Muscle of back (tissue), 13 donors: ENCODE data around the gene NCBP2. TPM values are rescaled to one million over a fixed set of nuclear protein-coding genes. Genes with fewer than 3 reads are reported as not detected.

Experiments used
- DNase-seq, 3 donors: peaks; one replicate each; pipeline versions ENCODE4 v3.0.0 to v3.0.0-alpha.2; 2013
- long read RNA-seq, 9 donors: transcript quantifications; one replicate each; lab custom pipeline, GENCODE V29; 2026
- polyA plus RNA-seq, 10 donors: library from polyadenylated mRNA; unstranded; fragments of 120-200 nt; gene quantifications; one replicate each; pipeline ENCODE4 v1.2.1, GENCODE V29; 2013; ENCODE audit not compliant: insufficient read length in 10 of 10

Gene NCBP2
- 10 to 100 TPM; 63.1 to 95.3 (median 73.6) TPM for polyA plus RNA-seq
- long read RNA-seq, donor 1, full-length matches to known transcripts: 16 of 16 reads
- long read RNA-seq, donor 1, partial matches to known transcripts: 0 of 16 reads
- long read RNA-seq, donor 1, other reads (novel, unspliced or antisense): 0 of 16 reads
- long read RNA-seq, donor 2, full-length matches to known transcripts: 27 of 27 reads
- long read RNA-seq, donor 2, partial matches to known transcripts: 0 of 27 reads
- long read RNA-seq, donor 2, other reads (novel, unspliced or antisense): 0 of 27 reads
- long read RNA-seq, donor 3: 0 reads
- long read RNA-seq, donor 4, full-length matches to known transcripts: 15 of 15 reads
- long read RNA-seq, donor 4, partial matches to known transcripts: 0 of 15 reads
- long read RNA-seq, donor 4, other reads (novel, unspliced or antisense): 0 of 15 reads
- long read RNA-seq, donor 5, full-length matches to known transcripts: 32 of 32 reads
- long read RNA-seq, donor 5, partial matches to known transcripts: 0 of 32 reads
- long read RNA-seq, donor 5, other reads (novel, unspliced or antisense): 0 of 32 reads
- long read RNA-seq, donor 6, full-length matches to known transcripts: 29 of 29 reads
- long read RNA-seq, donor 6, partial matches to known transcripts: 0 of 29 reads
- long read RNA-seq, donor 6, other reads (novel, unspliced or antisense): 0 of 29 reads
- long read RNA-seq, donor 7, full-length matches to known transcripts: 28 of 28 reads
- long read RNA-seq, donor 7, partial matches to known transcripts: 0 of 28 reads
- long read RNA-seq, donor 7, other reads (novel, unspliced or antisense): 0 of 28 reads
- long read RNA-seq, donor 8, transcript NCBP2-201 (4 exons, 2,169 nt): major isoform, 21 of 23 reads
- long read RNA-seq, donor 8, partial matches to known transcripts: 0 of 23 reads
- long read RNA-seq, donor 8, other reads (novel, unspliced or antisense): 0 of 23 reads
- long read RNA-seq, donor 9, partial matches to known transcripts: 0 of 4 reads
- long read RNA-seq, donor 9, other reads (novel, unspliced or antisense): 0 of 4 reads

DNA sequence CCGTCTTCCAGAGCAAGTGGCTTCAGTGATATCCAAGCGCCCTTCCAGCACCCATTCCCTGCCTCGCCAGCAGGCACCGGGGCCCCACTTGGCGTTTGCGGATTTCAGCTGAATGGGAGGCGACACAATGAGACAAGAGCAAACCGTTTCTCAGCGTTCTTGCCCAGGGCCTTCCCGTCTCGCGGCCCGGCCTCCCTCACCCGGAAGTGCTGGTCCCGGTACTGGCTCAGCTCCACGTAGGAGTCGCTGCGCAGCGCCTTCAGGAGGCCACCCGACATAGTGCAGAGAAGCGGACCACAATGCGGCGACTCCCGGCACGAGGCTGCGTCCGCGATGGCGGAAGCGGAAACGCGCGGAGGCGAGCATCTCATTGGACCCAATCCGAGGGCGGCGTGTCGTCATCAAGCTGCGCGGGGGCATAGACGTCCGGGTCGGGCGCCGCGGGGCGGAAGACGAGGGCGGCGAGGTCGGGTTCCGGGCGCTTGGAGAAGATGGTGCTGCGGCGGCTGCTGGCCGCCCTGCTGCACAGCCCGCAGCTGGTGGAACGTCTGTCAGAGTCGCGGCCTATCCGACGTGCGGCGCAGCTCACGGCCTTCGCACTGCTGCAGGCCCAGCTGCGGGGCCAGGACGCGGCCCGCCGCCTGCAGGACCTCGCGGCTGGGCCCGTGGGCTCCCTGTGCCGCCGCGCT is at the start of gene NCBP2:
Gene NCBP2 (minus strand): TSS at position 303 of the 689 bp plus-strand sequence. CDS start 25 bp downstream, at position 278.
- peak; percentile 98 to 99 (median 99) for DNase-seq

DNA sequence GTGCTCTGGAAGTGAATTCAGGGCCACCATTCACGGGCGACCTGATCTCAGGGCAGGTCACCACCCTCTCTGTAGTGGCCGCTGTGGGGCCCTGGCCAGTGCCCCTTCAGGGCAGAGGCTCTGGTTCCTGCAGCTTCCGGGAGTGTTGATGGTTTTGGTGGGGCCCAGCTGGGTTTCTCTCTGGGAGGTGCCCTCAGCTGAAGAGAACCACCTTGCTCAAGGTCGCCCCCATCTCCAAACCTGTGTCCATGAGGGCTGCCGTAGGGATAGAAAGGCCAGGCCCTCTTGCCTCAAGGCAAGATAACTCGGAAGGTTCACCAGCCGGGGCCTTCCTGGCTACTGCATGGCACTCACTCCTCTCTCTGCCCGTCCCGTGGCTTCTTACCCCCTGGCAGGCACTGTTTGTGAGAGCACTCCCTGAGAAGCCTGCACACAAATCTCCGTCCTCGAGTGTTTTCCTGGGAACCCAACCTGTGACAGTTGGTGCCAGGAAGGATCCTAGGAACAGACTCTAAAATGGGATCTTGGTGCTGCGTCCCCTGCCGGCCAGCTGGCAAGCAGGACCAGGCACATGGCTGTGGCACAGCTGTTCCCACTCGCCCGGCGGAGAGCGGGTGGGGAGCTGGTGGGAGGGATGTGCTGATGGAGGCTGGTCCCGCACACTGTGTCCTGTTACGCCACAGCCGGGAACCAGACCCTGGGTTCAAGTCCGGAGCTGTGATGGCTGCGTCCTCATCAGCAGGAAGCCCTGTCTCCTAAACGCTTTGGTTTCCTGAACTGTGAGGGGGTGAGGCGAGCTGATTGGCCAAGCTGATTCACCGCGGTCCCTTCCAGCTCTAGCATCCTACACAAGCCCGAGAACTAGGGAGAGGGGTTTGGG is 49.5 kb upstream of the NCBP2 start:
- DNase-seq: no peak

DNA sequence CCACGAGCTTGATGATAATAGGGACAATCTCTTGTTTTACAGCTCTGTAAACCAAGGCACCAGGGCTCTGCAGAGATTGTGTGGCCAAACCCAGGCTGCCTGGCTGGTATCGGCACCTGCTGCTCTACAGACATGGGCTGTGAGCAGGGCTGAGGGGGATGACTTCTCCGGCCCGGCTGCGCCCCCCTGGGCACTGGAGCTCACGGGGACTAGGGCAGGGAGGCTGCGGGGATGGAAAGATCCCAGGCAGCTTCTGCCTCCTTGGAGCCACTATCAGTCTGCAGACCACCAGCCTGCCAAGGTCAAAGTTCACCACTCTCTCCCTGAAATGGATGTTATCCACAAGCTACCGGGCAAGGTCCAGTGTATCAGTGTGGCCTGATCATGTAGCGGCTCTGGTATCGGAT is 48.3 kb upstream of the NCBP2 start:
- DNase-seq: no peak

DNA sequence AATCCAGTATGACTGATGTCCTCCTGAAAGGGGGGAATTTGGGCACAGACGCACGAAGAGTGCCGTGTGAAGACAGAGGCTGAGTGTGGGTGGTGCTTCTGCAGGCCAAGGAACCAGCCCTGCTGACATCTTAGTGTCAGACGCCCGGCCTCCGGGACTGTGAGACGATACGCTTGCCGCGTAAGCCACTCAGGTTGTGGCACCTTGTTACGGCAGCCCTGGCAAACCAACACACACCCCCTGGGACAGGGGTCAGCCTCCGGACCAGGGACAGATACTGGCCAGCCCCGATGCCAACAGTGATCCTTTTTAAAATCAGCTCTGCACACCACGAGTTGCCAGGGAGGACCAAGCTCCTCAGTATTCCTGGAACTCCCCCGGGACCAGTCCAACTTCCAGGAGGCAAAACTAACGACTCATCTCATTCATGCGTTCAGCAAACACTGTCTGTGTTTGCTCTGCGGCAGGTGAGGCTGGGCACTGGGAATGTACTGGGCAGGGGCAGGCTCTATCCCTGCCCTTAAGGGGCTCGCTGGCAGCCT is 47.5 kb upstream of the NCBP2 start:
- no peak for DNase-seq

DNA sequence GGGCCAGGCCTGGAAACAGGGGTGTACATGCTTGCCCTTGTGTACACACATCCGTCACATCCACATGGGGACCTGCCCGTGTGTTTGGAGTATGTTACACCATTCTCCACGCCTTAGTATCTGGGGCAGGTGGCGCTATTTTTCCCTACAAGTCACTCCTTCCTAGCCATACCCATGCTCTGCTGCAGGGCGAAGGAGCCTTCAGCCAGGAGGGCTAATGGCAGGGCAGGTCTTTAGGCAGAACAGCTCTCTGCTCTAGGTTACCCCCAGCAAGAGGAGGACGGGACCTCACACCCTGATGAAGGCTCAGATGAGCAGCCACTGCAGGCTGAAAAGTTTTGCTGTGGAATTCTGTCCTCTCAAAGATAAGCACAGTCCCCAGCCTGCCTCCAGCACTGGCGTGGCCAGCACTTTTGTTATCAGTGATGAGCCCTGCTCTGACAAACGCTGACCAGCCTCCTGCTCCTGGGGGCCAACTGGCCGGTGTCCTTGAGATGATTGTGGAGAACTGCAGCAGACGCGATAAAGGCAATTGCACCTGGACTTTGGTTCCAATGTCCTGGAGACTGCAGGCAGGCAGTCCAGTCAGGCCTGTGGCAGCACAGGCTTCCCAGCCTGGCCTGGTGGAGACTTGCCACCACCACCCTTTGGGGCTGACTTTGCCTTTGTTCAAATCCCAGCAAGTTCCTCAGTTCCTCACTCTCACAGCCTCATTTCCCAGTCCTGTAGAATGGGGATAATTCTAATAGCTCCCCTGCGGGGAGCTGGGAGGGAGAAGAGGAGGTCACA is 46.1 kb upstream of the NCBP2 start:
- DNase-seq: no peak

DNA sequence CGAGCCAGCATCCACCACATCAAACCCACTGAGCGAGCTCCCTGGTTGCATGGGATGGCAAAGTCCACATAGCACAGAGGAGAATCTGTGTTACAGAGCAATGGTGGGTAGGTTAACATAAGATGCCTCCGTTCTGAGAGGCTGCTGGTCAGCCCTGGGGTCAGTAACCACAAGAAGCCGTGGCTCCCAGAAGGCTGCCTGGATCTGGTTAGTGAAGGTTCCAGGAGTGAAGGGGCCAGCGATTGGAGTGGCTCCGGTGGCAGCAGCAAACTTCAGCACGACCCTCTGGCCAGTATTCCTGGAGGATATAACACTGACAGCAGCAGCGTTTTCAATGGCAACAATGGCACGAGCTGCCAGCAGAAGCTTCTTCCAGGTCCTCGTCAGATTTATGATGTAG is 44.7 kb upstream of the NCBP2 start:
- DNase-seq: no peak

DNA sequence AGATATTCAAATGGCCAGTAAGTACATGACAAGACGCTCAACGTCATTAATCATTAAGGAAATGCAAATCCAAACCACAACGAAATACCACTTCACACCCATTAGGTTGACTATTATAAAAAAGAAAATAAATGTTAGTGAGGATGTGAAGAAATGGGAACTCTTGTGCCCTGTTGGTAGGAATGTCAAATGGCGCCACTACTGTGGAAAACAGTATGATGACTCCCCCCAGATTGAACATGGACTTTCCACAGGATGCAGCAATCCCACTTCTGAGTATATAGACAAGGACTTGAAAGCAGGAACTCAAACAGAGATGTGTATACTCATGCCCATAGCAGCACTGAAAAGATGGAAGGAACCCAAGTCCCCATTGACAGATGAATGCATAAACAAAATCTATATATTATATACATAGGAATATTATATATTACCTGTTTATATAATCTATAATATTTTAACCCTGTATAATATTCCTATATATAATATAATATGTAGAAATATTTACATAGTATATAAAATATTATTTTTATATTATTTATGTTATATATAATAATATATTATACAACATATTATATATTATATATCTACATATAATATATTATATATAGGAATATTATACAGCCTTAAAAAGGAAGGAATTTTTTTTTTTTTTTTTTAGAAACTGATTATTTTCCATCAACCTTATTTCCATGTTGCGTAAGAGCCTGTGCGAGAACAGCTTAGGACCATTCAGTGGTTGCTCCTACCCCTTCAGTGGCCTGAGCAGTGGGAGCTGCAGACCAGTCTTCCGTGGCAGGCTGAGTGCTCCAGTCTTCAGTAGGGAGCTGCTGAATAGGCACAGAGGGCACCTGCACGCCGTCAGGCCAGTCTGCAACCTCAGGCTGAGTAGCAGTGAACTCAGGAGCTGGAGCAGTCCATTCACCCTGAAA is 43.9 kb upstream of the NCBP2 start:
- DNase-seq: no peak

DNA sequence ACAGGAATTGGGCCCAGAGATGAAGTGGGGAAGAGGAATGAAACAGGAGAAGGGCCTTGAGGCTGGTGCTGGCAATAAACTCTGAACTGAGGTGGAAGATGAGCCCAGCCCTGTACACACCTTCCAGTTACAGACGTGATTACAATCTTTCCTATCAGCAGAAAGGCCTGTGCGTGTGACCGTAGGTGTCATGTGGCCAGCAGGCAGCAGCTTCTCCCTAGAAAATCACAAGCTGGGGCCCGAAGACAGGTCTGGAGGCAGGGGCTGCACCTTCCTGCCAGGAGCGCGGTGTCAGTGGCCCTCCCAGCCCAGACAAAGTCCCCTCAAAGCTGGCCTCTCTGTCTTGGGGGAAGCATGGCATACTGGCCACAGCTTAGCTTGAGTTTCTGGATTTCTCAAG is 43.0 kb upstream of the NCBP2 start:
- DNase-seq: no peak

DNA sequence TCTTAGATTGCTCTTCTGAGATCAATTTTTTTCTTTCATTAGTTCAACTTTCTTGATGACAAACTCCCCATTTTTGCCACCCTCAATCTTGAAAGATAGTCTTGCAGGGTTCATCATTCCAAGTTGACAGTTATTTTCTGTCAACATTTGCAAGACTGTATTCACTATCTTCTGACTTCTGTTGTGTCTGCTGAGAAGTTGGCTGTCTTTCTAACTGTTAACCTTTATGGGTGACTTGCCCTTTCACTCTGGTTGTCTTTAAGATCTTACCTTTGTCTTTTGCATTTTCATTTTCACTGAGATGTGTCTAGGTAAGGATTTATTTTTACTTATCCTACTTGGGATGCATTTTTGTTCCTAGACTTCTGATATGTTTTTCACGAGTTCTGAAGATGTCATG is 40.9 kb upstream of the NCBP2 start:
- DNase-seq: no peak

DNA sequence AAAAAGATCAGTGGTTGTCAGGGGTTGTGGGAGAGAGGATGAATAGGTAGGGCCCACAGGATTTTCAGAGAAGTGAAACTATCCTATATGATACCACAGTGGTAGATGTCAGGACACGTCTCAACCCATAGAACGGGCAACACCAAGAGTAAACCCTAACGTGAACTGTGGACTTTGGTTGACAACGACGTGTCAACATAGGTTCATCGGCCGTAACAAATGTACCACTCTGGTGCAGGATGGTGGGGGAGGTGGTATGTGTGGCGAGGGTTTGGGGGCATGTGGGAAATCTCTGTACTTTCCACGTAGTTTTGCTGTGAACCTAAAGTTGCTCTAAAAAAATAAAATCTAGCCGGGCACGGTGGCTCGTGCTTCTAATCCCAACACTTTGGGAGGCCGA is 39.3 kb upstream of the NCBP2 start:
- DNase-seq: no peak

DNA sequence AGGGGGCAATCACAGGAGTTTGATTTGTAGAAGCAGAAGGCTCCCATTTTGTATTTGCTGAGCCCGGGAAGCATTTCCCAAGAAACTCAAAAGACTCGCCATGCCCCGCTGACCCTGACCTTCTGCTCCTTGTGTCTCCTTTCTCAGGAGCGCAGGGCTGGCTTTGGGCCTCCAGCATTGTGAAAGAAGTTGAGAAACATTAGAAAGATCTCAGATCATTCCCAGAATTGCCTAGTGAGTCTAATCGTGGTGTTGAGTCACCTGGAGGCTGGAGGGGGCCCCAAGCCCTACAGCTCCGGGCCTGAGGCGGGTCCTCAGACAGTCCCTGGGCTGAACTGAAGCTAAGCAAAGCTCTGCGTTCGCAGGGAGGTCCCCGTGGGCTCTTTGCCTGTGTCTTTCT is 37.2 kb upstream of the NCBP2 start:
- no peak for DNase-seq

DNA sequence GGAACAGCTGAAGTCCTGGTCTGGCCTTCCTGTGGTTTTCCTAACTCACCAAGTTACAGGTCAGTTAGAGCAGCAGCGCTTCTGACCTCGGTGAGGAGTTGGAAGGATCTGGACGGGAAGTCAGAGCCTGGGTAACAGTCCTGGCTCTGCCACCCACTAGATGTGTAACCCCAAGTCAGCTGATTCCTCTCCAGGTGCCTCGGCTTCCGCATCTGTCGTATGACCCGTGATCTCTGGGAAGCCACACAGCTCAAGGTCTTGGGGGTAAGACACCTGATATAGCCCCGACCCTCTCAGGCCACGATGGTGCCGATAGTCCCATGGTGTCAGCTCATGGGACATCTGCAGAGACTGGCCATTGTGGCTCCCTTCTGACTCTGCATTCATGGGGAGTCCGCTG is 34.6 kb upstream of the NCBP2 start:
- DNase-seq: no peak

DNA sequence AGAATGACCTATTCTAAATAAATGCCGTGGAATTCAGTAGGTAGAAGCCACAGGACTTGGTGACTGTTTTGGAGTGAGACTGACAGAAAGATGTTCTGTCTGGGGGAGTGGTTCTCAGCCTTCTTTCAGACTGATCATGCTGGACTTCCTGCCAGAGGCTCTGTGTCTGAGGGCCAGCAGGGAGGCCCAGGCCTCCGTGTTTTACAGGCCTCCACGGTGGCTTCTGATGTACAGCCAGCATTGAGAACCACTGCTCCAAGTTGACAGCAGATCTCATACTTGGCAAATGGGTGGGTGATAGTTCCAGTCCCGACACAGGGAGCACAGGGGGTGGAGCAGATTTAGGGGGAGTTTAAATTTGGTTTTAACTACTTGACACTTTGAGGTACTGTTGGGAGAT is 33.0 kb upstream of the NCBP2 start:
- no peak for DNase-seq

DNA sequence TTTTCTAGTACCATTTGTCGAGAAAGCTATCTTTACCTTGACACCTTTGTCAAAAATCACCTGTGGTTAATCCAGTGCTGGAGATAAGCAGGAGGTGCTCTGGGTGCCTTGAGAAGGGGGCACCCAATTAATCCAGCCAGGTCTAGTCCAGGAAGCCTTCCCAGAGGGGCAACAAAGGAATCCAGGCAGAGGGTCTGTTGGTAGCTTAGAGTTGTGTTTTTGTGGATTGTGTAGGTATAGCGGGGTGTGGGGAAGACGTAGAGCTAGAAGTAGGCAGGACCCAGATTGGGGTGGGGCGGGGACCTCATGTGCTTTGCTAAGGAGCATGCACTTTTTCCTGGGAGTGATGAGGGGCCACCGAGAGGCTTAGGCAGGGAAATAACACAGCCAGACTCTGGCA is 32.3 kb upstream of the NCBP2 start:
- DNase-seq: no peak

DNA sequence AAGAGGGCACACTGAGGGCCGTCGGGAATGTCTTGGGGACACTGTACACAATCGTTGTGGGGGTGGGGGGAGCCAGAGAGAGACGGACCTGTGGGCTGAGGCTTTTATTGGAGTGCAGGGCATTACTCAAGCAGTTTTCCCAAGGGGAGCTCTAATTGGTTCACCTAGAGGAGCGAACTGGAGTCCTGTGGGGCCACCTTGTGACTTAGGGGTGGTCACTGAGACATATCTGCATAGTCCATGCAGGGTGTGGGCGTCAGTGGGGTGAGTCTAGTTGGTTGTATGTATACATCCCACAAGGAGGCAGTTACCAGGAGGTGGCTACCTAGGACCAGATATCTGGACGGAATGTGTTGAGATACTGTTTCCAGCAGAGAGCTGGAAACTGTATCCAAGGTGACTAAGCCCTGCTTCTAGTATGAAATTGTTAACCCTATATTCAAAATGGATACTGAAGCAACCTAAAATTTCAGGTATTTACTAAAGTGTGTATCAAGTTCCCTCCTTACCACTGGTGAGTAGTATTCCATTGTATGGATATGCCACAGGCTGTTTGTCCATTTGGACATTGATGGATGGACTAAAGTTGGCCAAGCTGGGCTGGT is 28.9 kb upstream of the NCBP2 start:
- DNase-seq: no peak

DNA sequence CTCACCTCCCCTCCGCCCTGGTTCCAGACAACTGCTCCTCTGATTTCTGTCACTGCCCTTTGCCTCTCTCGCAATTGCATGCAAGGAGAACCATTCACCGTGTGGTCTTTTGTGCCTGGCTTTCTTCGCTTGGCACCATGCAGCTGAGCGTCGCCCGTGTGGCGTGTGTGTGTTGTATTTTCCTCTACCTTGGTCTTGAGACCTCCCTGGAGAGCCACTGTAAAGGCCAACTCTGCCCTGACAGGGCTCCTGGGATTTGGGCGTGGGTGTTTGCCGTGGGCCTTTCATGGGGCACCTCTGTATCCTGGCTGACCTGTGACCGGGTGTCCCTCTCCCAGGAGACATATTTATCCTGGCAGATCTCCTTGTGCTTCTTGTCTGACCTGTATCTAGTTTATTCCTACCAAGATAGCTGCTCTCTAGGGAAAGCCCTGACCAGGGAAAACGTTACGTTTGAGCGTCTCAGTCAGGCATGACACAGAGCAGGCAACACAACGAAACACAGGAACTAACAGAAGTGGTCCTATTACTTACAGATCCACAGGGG is 28.3 kb upstream of the NCBP2 start:
- no peak for DNase-seq

DNA sequence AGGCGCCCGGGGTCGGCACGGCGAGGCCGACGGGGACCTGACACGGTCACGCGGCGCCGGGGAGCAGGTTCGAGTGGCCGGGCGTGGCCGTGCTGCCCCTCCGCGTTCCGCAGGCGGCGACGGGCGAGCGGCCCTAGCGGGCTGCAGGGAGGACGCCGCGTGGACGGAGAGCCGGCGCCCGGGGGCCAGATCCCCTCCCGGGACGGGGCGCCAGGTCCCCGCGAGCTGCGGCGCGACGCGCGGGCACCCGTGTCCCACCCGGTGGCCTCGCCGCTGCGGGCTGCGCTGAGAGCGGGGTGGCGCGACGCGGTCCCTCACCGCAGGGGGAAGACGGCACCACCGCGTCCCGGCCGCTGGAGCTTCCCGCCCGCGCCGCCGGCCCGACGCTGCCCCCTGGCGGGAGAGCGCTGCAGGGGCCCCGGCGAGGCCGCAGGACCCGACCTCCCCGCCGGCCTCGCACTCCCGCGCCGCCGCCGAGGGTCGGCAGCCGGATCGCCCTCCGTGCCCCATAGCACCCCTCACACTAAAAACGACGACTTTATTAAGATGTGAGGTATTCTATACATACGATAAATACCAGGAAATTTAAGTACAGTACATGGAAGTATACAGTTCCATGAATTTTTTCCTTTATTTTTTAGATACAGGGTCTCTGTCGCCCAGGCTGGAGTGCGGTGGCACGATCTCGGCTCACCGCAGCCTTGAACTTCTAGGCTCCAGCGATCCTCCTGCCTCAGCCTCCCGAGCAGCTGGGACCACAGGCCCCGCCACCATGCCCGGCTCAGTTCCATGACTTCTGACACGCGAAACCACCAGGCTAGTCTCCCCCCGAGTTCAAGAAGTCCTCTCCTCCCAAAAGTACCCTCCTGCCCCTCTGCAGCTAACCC is 27.6 kb upstream of the NCBP2 start:
- DNase-seq: peak; percentile 33 to 79 (median 68)
